Activated CD8-positive, alpha-beta memory T cell treated with anti-CD3 and anti-CD28 coated beads, Interleukin-2, amount 10 ng/mL, durations not matched to agents 7 days and 5 days (primary cell): Measurements from ENCODE around the gene MRRF. TPM values are rescaled to one million over a fixed set of nuclear protein-coding genes. Genes with fewer than 3 reads are reported as not detected.
A peak's percentile ranks its signal among the peaks of the same experiment; 100 is the strongest.

Experiments used
- ATAC-seq: fragments of 150-1000 bp; cut with Tn5 transposase; one replicate; pipeline ENCODE4 v1.10.0; 2021; ENCODE audit warnings: moderate library complexity
- CTCF ChIA-PET: fragments of 350-600 bp; sonication (Branson Sonifier 250); formaldehyde crosslinking; loops from one replicate; lab custom pipeline; 2021; ENCODE audit warnings: antibody characterized with exemption; lab: Charles Lee
- DNase-seq: peaks from one replicate; pipeline ENCODE4 v3.0.0-alpha.2; 2020
- H3K27ac Mint-ChIP-seq: one replicate; pipeline ENCODE4 v1.8.0; 2021; ENCODE audit warnings: mild to moderate bottlenecking, mixed read lengths
- H3K27me3 Mint-ChIP-seq: one replicate; pipeline ENCODE4 v1.8.0; 2021; ENCODE audit warnings: mixed read lengths
- H3K36me3 Mint-ChIP-seq: one replicate; pipeline ENCODE4 v1.8.0; 2021; ENCODE audit warnings: mild to moderate bottlenecking, mixed read lengths
- H3K4me1 Mint-ChIP-seq: one replicate; pipeline ENCODE4 v1.8.0; 2021; ENCODE audit warnings: mixed read lengths
- H3K4me3 Mint-ChIP-seq: one replicate; pipeline ENCODE4 v1.8.0; 2021; ENCODE audit warnings: mild to moderate bottlenecking, moderate library complexity, mixed read lengths
- H3K9me3 Mint-ChIP-seq: one replicate; pipeline ENCODE4 v1.8.0; 2022; ENCODE audit warnings: low read depth, mixed read lengths
- total RNA-seq, 2 experiments: library from RNA; stranded (reverse); gene quantifications; one replicate each; pipeline ENCODE4 v1.2.3, GENCODE V29; 2021

Gene MRRF
- total RNA-seq, 2 experiments from 2014 or later = 27.9 to 39.5 TPM

GRCh38 chr9:122364783-122365150 lies 100.1 kb downstream of the MRRF start:
- CTCF ChIA-PET = interaction anchor here (1.8 kb wide), 1 partner anchor 15 kb away, joined by 9 read pairs; no protein-coding TSS in a partner anchor
- no peaks in the 10 kb centered on the region for H3K36me3 Mint-ChIP-seq
- H3K4me3 Mint-ChIP-seq = no peak overlapping the region
- H3K4me1 Mint-ChIP-seq = peaks cover 9% of the 10 kb centered on the region
- DNase-seq = no peak
- no peak for ATAC-seq
- no peaks in the 10 kb centered on the region for H3K9me3 Mint-ChIP-seq
- no peak overlapping the region for H3K27ac Mint-ChIP-seq
- peaks cover 3% of the 10 kb centered on the region for H3K27me3 Mint-ChIP-seq

- no peak for DNase-seq
- ATAC-seq = no peak
- Mint-ChIP-seq H3K27me3 (peaks cover 9% of the 10 kb centered on the region), H3K27ac (no peak overlapping the region), H3K36me3 (no peaks in the 10 kb centered on the region), H3K4me1 (peaks cover 7% of the 10 kb centered on the region), H3K9me3 (no peaks in the 10 kb centered on the region), H3K4me3 (no peak overlapping the region)
- CTCF ChIA-PET = interaction anchor here (1.2 to 1.8 kb wide), 2 partner anchors 16 to 267 kb away, joined by 4 to 9 read pairs; no protein-coding TSS in a partner anchor
These were observed 101.5 kb downstream of the MRRF start for GRCh38 chr9:122366074-122366660.

GRCh38 chr9:122367065-122367464 lies 102.4 kb downstream of the MRRF start:
- ATAC-seq (no peak), DNase-seq (no peak)
- H3K36me3 Mint-ChIP-seq = no peaks in the 10 kb centered on the region
- no peak overlapping the region for H3K4me3 Mint-ChIP-seq
- H3K4me1 Mint-ChIP-seq = peaks cover 7% of the 10 kb centered on the region
- no peaks in the 10 kb centered on the region for H3K9me3 Mint-ChIP-seq
- no peak overlapping the region for H3K27ac Mint-ChIP-seq
- CTCF ChIA-PET = interaction anchor here (1.2 to 1.5 kb wide), 2 partner anchors 16 to 268 kb away, joined by 4 read pairs; no protein-coding TSS in a partner anchor
- peaks cover 15% of the 10 kb centered on the region for H3K27me3 Mint-ChIP-seq

GRCh38 chr9:122367774-122368460 lies 103.2 kb downstream of the MRRF start:
- no peak overlapping the region for H3K4me3 Mint-ChIP-seq
- DNase-seq (no peak), ATAC-seq (no peak)
- H3K9me3 Mint-ChIP-seq = no peaks in the 10 kb centered on the region
- peaks cover 7% of the 10 kb centered on the region for H3K4me1 Mint-ChIP-seq
- H3K27ac Mint-ChIP-seq = no peak overlapping the region
- CTCF ChIA-PET = interaction anchor here (1.2 to 1.5 kb wide), 3 partner anchors 17 to 269 kb away, joined by 4 to 5 read pairs (median 4); no protein-coding TSS in a partner anchor
- peaks cover 20% of the 10 kb centered on the region for H3K27me3 Mint-ChIP-seq
- no peaks in the 10 kb centered on the region for H3K36me3 Mint-ChIP-seq

GRCh38 chr9:122368642-122369041 lies 104.0 kb downstream of the MRRF start:
- DNase-seq = no peak
- ATAC-seq = no peak
- no peaks in the 10 kb centered on the region for H3K36me3 Mint-ChIP-seq
- no peaks in the 10 kb centered on the region for H3K9me3 Mint-ChIP-seq
- peaks cover 24% of the 10 kb centered on the region for H3K27me3 Mint-ChIP-seq
- peaks cover 7% of the 10 kb centered on the region for H3K4me1 Mint-ChIP-seq
- no peak overlapping the region for H3K27ac Mint-ChIP-seq
- H3K4me3 Mint-ChIP-seq = no peak overlapping the region
- CTCF ChIA-PET = interaction anchor here (1.4 to 1.5 kb wide), 2 partner anchors 18 to 244 kb away, joined by 4 to 5 read pairs; no protein-coding TSS in a partner anchor

DNA sequence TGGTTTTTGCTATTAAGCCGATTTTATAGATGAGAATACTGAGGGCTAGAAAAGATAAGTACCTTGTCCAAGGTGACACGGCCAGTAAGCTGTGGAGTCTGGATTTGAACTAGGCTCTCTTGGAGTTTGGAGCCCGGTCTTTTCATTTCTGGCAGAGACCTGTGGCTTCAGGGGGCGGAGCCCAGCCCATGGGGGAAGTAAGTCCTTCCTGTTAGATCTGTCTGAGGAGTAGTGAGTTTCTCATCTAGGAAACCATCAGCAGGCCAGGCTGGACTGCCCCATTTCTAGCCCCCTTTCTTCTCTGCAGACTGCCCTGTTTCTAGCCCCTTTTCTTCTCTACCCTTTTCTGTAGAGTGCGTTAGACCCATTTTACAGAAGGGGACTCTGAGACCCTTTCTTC lies 105.6 kb downstream of the MRRF start:
- peaks cover 24% of the 10 kb centered on the region for H3K27me3 Mint-ChIP-seq
- H3K9me3 Mint-ChIP-seq = no peaks in the 10 kb centered on the region
- DNase-seq = no peak
- ATAC-seq = peak; percentile 43
- CTCF ChIA-PET = interaction anchor here (1.1 to 1.9 kb wide), 2 partner anchors 20 to 245 kb away, joined by 5 read pairs; no protein-coding TSS in a partner anchor
- no peaks in the 10 kb centered on the region for H3K36me3 Mint-ChIP-seq
- H3K27ac Mint-ChIP-seq = no peak overlapping the region
- H3K4me3 Mint-ChIP-seq = peak overlapping the region; percentile 47
- peaks cover 7% of the 10 kb centered on the region for H3K4me1 Mint-ChIP-seq

DNA sequence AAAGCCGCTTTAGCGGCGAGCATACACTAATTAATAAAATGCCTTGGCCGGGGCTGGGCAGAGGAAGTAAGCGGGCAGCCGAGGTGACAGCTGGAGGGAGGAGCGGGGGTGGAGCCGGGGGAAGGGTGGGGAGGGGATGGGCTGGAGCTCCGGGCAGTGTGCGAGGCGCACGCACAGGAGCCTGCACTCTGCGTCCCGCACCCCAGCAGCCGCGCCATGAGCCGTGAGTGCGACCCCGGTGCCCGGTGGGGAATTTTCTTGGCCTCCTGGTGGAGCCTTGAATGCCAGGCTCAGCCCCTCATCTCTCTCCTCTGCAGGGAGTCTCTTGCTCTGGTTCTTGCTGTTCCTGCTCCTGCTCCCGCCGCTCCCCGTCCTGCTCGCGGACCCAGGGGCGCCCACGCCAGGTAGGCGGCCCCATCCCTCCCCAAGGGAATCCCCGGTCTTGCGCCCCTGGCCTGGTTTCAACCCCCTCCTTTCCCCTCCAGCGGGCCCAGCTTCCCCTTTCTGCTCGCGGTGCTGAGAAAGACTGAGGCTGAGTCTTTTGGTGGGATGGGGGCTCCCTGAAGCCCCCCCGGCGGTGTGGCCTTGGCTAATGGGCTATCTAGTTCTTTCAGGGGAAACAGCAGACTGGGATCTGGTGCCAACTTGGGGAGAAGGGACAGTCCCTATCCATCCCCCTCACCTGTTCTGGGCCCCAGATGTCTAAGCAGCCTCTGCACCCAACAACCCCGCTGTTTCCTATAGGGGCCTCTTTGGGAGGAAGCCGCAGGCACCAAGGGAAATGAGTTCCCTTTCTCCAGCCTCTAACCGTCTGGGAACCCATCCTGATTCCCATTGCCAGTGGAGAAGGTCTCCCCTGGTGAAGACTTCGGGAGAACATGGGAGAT lies 106.4 kb downstream of the MRRF start, which contains the start of gene PTGS1:
Gene PTGS1 (plus strand): TSS at position 156 of the 887 bp plus-strand sequence. CDS start 61 bp downstream, at position 217.
- ATAC-seq = peak; percentile 68
- H3K4me1 Mint-ChIP-seq = peaks cover 7% of the 10 kb centered on the region
- CTCF ChIA-PET = interaction anchor here (1.9 kb wide), 1 partner anchor 246 kb away, joined by 5 read pairs; no protein-coding TSS in a partner anchor
- peak; percentile 44 for DNase-seq
- no peak within 1 kb of the TSS for H3K27ac Mint-ChIP-seq
- peak within 1 kb of the TSS; percentile 47 for H3K4me3 Mint-ChIP-seq
- no peaks in the 10 kb centered on the region for H3K36me3 Mint-ChIP-seq
- no peaks in the 10 kb centered on the region for H3K9me3 Mint-ChIP-seq
- H3K27me3 Mint-ChIP-seq = peaks cover 24% of the 10 kb centered on the region

DNA sequence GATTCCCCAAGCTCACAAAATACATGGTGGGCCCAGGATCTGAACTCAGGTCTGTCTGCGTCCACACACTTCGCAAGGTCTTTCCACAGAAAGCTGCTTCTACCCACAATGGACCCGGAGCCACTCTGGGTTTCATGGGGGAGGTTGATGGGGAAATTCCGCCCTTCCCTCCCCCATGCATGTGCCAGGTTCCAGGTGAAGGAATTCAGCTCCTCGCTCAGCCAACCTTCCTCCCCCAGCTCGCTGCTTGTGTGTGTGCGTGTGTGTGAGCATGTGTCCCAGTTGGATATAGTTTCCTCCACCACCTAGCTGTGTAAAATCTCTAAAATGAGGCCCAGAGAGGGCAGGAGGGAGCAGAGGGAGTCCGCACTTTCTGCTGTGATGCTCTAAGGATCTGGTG lies 107.2 kb downstream of the MRRF start:
- H3K4me3 Mint-ChIP-seq = no peak overlapping the region
- H3K9me3 Mint-ChIP-seq = no peaks in the 10 kb centered on the region
- H3K27ac Mint-ChIP-seq = no peak overlapping the region
- peaks cover 28% of the 10 kb centered on the region for H3K27me3 Mint-ChIP-seq
- ATAC-seq (no peak), DNase-seq (no peak)
- no peaks in the 10 kb centered on the region for H3K36me3 Mint-ChIP-seq
- CTCF ChIA-PET = interaction anchor here (1.9 kb wide), 1 partner anchor 247 kb away, joined by 5 read pairs; no protein-coding TSS in a partner anchor
- peaks cover 7% of the 10 kb centered on the region for H3K4me1 Mint-ChIP-seq

DNA sequence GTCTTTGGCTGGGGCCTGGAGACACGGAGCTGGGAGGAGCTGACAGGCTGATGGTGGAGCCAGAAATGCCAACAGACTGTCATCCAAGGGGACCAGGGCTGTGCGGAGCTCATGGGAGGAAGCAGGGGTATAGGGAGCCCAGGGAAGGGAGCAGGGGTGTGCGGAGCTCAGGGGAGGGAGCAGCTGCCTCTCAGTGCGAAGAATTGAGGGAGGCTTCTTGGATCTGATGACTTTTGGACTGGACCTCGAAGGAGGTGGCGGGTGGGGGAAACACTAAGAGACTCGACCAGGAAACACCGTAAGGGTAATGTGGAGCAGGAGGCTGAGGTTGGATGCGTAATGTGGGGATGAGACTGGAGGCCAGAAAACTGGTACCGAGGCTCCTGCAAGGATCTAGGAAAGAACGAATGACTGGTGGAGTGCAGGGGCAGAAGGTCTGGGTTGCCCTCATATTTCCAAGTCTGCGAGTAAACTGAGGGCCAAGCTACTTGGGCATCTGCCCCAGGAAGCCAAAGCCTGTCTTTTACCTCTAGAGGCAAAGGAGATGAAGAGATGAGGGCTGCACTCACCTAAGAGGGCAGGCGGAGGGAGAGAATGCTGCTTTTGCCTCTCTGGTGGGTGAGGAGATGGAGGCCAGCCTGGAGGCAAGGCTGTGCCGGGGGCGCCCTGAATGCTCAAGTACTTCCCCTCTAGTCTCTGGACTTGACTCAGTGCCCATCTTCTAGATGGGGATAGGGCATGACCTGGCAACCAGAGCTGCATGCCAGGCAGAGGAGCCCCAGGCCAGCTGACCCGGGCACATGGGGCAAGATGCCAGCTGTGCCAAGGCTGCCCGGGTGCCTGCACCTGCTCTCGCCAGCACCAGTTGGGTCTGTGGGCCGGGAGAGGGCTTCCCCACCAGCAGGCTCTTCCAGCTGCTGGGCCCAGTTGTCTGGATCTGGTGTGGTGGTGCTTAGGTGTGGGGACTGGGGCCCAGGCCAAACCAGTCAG lies 108.5 kb downstream of the MRRF start:
- H3K36me3 Mint-ChIP-seq = no peaks in the 10 kb centered on the region
- CTCF ChIA-PET = no interaction called here
- ATAC-seq (no peak), DNase-seq (no peak)
- no peak overlapping the region for H3K4me3 Mint-ChIP-seq
- peaks cover 30% of the 10 kb centered on the region for H3K27me3 Mint-ChIP-seq
- no peaks in the 10 kb centered on the region for H3K9me3 Mint-ChIP-seq
- no peak overlapping the region for H3K27ac Mint-ChIP-seq
- peaks cover 7% of the 10 kb centered on the region for H3K4me1 Mint-ChIP-seq

GRCh38 chr9:122374885-122375420 lies 110.3 kb downstream of the MRRF start:
- peaks cover 28% of the 10 kb centered on the region for H3K27me3 Mint-ChIP-seq
- no peaks in the 10 kb centered on the region for H3K36me3 Mint-ChIP-seq
- H3K4me1 Mint-ChIP-seq = peaks cover 7% of the 10 kb centered on the region
- H3K27ac Mint-ChIP-seq = no peak overlapping the region
- CTCF ChIA-PET = interaction anchor here (0.7 kb wide), 1 partner anchor 9 kb away, joined by 3 read pairs; no protein-coding TSS in a partner anchor
- peaks cover 6% of the 10 kb centered on the region for H3K9me3 Mint-ChIP-seq
- H3K4me3 Mint-ChIP-seq = no peak overlapping the region
- DNase-seq (no peak), ATAC-seq (no peak)

- Mint-ChIP-seq H3K27ac (no peak overlapping the region), H3K9me3 (peaks cover 6% of the 10 kb centered on the region), H3K27me3 (peaks cover 17% of the 10 kb centered on the region), H3K4me3 (no peak overlapping the region), H3K36me3 (no peaks in the 10 kb centered on the region), H3K4me1 (no peaks in the 10 kb centered on the region)
- CTCF ChIA-PET = no interaction called here
- DNase-seq (no peak), ATAC-seq (no peak)
These were observed 112.1 kb downstream of the MRRF start for GRCh38 chr9:122376796-122377195.
